ENCODE measurements around the gene LGALSL.
"Not testable (repeated sequence)": the region's sequence is repeated elsewhere in the genome, so short reads cannot be mapped to it uniquely, and the experiment has no call there.

The LGALSL gene

GRCh38 chr2:64445970-64446369, 8.0 kb upstream of the LGALSL start:
- not testable (repeated sequence) for DNase-seq

- DNase-seq: no peak
Observed at GRCh38 chr2:64447317-64448040, 6.5 kb upstream of the LGALSL start.

- no peak for DNase-seq
Observed at GRCh38 chr2:64448041-64448426, 5.9 kb upstream of the LGALSL start.

- DNase-seq: no peak
Observed at GRCh38 chr2:64451051-64451450, 2.9 kb upstream of the LGALSL start.

GRCh38 chr2:64454386-64455332, 697 bp downstream of the LGALSL start:
- DNase-seq: peak; percentile 29

GRCh38 chr2:64455545-64455944, 1.6 kb downstream of the LGALSL start:
- DNase-seq: no peak

GRCh38 chr2:64456293-64456692, 2.3 kb downstream of the LGALSL start:
- no peak for DNase-seq

GRCh38 chr2:64457524-64457923, 3.6 kb downstream of the LGALSL start:
- DNase-seq: no peak

- no peak for DNase-seq
Observed at GRCh38 chr2:64459575-64459974, 5.6 kb downstream of the LGALSL start.

- no peak for DNase-seq
Observed at GRCh38 chr2:64460330-64460729, 6.4 kb downstream of the LGALSL start.

- DNase-seq: no peak
Observed at GRCh38 chr2:64461271-64462058, 7.5 kb downstream of the LGALSL start.

GRCh38 chr2:64462171-64462570, 8.2 kb downstream of the LGALSL start:
- no peak for DNase-seq

- no peak for DNase-seq
Observed at GRCh38 chr2:64462940-64463700, 9.2 kb downstream of the LGALSL start.

GRCh38 chr2:64463781-64464180, 9.8 kb downstream of the LGALSL start:
- DNase-seq: no peak

GRCh38 chr2:64466478-64467085, 12.6 kb downstream of the LGALSL start:
- no peak for DNase-seq

- no peak for DNase-seq
Observed at GRCh38 chr2:64467096-64467843, 13.3 kb downstream of the LGALSL start.

GRCh38 chr2:64469261-64469660, 15.3 kb downstream of the LGALSL start:
- no peak for DNase-seq

- DNase-seq: no peak
Observed at GRCh38 chr2:64470071-64470470, 16.1 kb downstream of the LGALSL start.

GRCh38 chr2:64470766-64471295, 16.9 kb downstream of the LGALSL start:
- DNase-seq: no peak

- no peak for DNase-seq
Observed at GRCh38 chr2:64471600-64471999, 17.6 kb downstream of the LGALSL start.

- no peak for DNase-seq
Observed at GRCh38 chr2:64472881-64473280, 18.9 kb downstream of the LGALSL start.
